Skeletal muscle satellite cell (primary cell): ENCODE measurements around the gene STH.

Experiments
- H3K27me3 ChIP-seq: 2 replicates; pipeline ENCODE4 v1.7.0; 2013; ENCODE audit warnings: low read length; ENCODE audit not compliant: control insufficient read depth, insufficient read depth
- H3K36me3 ChIP-seq: 2 replicates; pipeline ENCODE4 v1.7.0; 2013; ENCODE audit warnings: mild to moderate bottlenecking, control low read depth, low read length; ENCODE audit not compliant: insufficient read depth
- H3K4me1 ChIP-seq: 2 replicates; pipeline ENCODE4 v1.7.0; 2013; ENCODE audit warnings: low read length; ENCODE audit not compliant: control insufficient read depth, insufficient read depth
- H3K4me2 ChIP-seq: 2 replicates; pipeline ENCODE4 v1.7.0; 2013; ENCODE audit warnings: mild to moderate bottlenecking, low read length
- H3K4me3 ChIP-seq: 2 replicates; pipeline ENCODE4 v1.7.0; 2013; ENCODE audit warnings: low read length
- H3K9ac ChIP-seq: 2 replicates; pipeline ENCODE4 v1.7.0; 2013; ENCODE audit warnings: mild to moderate bottlenecking, low read depth, low read length, moderate library complexity
- H3K9me3 ChIP-seq: replicated peaks from 2 replicates; pipeline ENCODE4 v1.7.0; 2013; ENCODE audit warnings: mild to moderate bottlenecking, control low read depth, low read length

Gene STH

GRCh38 chr17:45968732-45969131 lies 30.3 kb upstream of the STH start:
- H3K9me3 ChIP-seq, result no peaks in the 10 kb centered on the region
- H3K27me3 ChIP-seq, result peaks cover 67% of the 10 kb centered on the region
- no peaks in the 10 kb centered on the region for H3K36me3 ChIP-seq
- H3K9ac ChIP-seq, result no peak overlapping the region
- H3K4me3 ChIP-seq, result no peak overlapping the region
- no peaks in the 10 kb centered on the region for H3K4me1 ChIP-seq
- H3K4me2 ChIP-seq, result no peak overlapping the region

- peaks cover 74% of the 10 kb centered on the region for H3K27me3 ChIP-seq
- H3K9me3 ChIP-seq, result no peaks in the 10 kb centered on the region
- no peaks in the 10 kb centered on the region for H3K4me1 ChIP-seq
- H3K9ac ChIP-seq, result no peak overlapping the region
- H3K36me3 ChIP-seq, result no peaks in the 10 kb centered on the region
- H3K4me3 ChIP-seq, result no peak overlapping the region
- H3K4me2 ChIP-seq, result no peak overlapping the region
These were observed 29.3 kb upstream of the STH start for GRCh38 chr17:45969726-45970125.

- Histone ChIP-seq H3K27me3 (peaks cover 80% of the 10 kb centered on the region), H3K4me2 (no peak overlapping the region), H3K36me3 (no peaks in the 10 kb centered on the region), H3K9me3 (no peaks in the 10 kb centered on the region), H3K4me3 (no peak overlapping the region), H3K9ac (no peak overlapping the region), H3K4me1 (no peaks in the 10 kb centered on the region)
These were observed 28.4 kb upstream of the STH start for GRCh38 chr17:45970659-45971058.

DNA sequence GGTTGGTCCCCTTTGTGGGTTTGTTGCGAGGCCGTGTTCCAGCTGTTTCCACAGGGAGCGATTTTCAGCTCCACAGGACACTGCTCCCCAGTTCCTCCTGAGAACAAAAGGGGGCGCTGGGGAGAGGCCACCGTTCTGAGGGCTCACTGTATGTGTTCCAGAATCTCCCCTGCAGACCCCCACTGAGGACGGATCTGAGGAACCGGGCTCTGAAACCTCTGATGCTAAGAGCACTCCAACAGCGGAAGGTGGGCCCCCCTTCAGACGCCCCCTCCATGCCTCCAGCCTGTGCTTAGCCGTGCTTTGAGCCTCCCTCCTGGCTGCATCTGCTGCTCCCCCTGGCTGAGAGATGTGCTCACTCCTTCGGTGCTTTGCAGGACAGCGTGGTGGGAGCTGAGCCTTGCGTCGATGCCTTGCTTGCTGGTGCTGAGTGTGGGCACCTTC lies 27.3 kb upstream of the STH start:
- H3K4me3 ChIP-seq, result no peak overlapping the region
- no peaks in the 10 kb centered on the region for H3K4me1 ChIP-seq
- peaks cover 80% of the 10 kb centered on the region for H3K27me3 ChIP-seq
- H3K9ac ChIP-seq, result no peak overlapping the region
- H3K9me3 ChIP-seq, result no peaks in the 10 kb centered on the region
- no peak overlapping the region for H3K4me2 ChIP-seq
- H3K36me3 ChIP-seq, result no peaks in the 10 kb centered on the region

GRCh38 chr17:45972531-45972930 lies 26.5 kb upstream of the STH start:
- no peak overlapping the region for H3K4me2 ChIP-seq
- H3K4me3 ChIP-seq, result no peak overlapping the region
- no peaks in the 10 kb centered on the region for H3K9me3 ChIP-seq
- peaks cover 80% of the 10 kb centered on the region for H3K27me3 ChIP-seq
- H3K9ac ChIP-seq, result no peak overlapping the region
- H3K4me1 ChIP-seq, result no peaks in the 10 kb centered on the region
- no peaks in the 10 kb centered on the region for H3K36me3 ChIP-seq

GRCh38 chr17:45973099-45973780 lies 25.8 kb upstream of the STH start:
- Histone ChIP-seq H3K4me2 (no peak overlapping the region), H3K4me1 (no peaks in the 10 kb centered on the region), H3K27me3 (peaks cover 80% of the 10 kb centered on the region), H3K36me3 (no peaks in the 10 kb centered on the region), H3K9me3 (no peaks in the 10 kb centered on the region), H3K9ac (no peak overlapping the region), H3K4me3 (no peak overlapping the region)

- no peaks in the 10 kb centered on the region for H3K36me3 ChIP-seq
- no peak overlapping the region for H3K4me3 ChIP-seq
- no peak overlapping the region for H3K9ac ChIP-seq
These were observed 24.8 kb upstream of the STH start for GRCh38 chr17:45973946-45974859.

DNA sequence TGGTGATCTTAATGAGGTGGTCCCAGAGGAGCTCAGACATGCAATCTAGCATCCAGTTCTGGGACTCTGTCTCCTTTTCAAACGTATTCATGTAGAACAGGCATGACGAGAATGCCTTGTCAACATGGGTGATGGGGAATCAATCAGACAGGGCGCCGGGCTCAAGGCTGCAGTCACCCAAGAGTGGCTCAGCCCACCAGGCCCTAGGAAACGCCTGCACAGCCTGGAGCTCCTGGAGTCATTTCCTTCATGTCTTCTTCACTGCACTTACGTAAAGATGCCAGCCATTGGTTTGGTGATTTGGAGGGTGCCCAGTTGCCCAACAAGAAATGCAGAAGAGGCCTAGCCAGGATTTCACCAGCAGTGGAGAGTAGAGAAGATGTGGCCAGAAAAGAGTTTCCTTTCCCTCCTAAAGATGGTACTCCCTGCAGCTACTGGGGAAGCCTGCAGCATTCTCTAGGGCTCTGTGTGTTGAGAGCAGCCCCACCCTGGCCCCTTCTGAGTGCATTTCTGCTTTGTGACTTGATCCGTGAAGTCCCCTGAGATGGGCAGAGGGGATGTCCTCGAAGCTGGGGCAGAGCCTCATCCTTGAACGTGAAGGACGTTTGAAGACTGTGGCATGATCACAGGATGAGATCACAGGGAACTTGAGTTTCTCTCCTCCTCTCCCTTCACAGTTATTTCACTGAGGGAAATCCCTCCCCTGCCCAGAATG lies 24.0 kb upstream of the STH start:
- H3K9ac ChIP-seq, result no peak overlapping the region
- H3K4me1 ChIP-seq, result no peaks in the 10 kb centered on the region
- no peak overlapping the region for H3K4me2 ChIP-seq
- H3K27me3 ChIP-seq, result peaks cover 71% of the 10 kb centered on the region
- no peaks in the 10 kb centered on the region for H3K36me3 ChIP-seq
- no peaks in the 10 kb centered on the region for H3K9me3 ChIP-seq
- no peak overlapping the region for H3K4me3 ChIP-seq

More at GRCh38 chr17:45973946-45974859, 24.8 kb upstream of the STH start:
- Histone ChIP-seq H3K27me3 (peaks cover 71% of the 10 kb centered on the region), H3K4me2 (no peak overlapping the region), H3K9me3 (no peaks in the 10 kb centered on the region), H3K4me1 (no peaks in the 10 kb centered on the region)

GRCh38 chr17:45975640-45976295 lies 23.3 kb upstream of the STH start:
- Histone ChIP-seq H3K27me3 (peaks cover 75% of the 10 kb centered on the region), H3K36me3 (no peaks in the 10 kb centered on the region), H3K9me3 (no peaks in the 10 kb centered on the region), H3K9ac (no peak overlapping the region), H3K4me2 (no peak overlapping the region), H3K4me3 (no peak overlapping the region), H3K4me1 (no peaks in the 10 kb centered on the region)

- Histone ChIP-seq H3K4me1 (no peaks in the 10 kb centered on the region), H3K9ac (no peak overlapping the region), H3K4me3 (no peak overlapping the region), H3K9me3 (no peaks in the 10 kb centered on the region), H3K27me3 (peaks cover 76% of the 10 kb centered on the region), H3K4me2 (no peak overlapping the region), H3K36me3 (no peaks in the 10 kb centered on the region)
These were observed 22.7 kb upstream of the STH start for GRCh38 chr17:45976391-45976754.
